HEK293 (cell line): ENCODE results near the gene VTN.

Source experiments
- KLF17 ChIP-seq: fragments of 450-650 bp; formaldehyde crosslinking; IDR thresholded peaks from 2 replicates; pipeline ENCODE4 v1.5.1; 2016; ENCODE audit warnings: missing biosample characterization, missing genetic modification characterization
- PATZ1 ChIP-seq: fragments of 450-650 bp; formaldehyde crosslinking; IDR thresholded peaks from 2 replicates; pipeline ENCODE4 v1.5.1; 2016; ENCODE audit warnings: missing biosample characterization, missing genetic modification characterization
- SETDB1 ChIP-seq: IDR thresholded peaks from one replicate; pipeline ENCODE4 v1.6.1; 2017; ENCODE audit warnings: mild to moderate bottlenecking, low read length, moderate library complexity, mixed read lengths; ENCODE audit not compliant: insufficient read length
- TF ChIP-seq, protein P1 (sequence below): fragments of 450-650 bp; formaldehyde crosslinking; IDR thresholded peaks from 2 replicates; pipeline ENCODE4 v1.5.1; 2016; ENCODE audit warnings: missing biosample characterization, missing genetic modification characterization
- TF ChIP-seq, protein P2 (sequence below): fragments of 450-650 bp; IDR thresholded peaks from 2 replicates; pipeline ENCODE4 v1.5.1; 2018; ENCODE audit warnings: missing biosample characterization, missing genetic modification characterization

GRCh38 chr17:28319598-28319935 lies 50.5 kb downstream of the VTN start:
- TF ChIP-seq KLF17: no peak
- TF ChIP-seq, protein P1, sequence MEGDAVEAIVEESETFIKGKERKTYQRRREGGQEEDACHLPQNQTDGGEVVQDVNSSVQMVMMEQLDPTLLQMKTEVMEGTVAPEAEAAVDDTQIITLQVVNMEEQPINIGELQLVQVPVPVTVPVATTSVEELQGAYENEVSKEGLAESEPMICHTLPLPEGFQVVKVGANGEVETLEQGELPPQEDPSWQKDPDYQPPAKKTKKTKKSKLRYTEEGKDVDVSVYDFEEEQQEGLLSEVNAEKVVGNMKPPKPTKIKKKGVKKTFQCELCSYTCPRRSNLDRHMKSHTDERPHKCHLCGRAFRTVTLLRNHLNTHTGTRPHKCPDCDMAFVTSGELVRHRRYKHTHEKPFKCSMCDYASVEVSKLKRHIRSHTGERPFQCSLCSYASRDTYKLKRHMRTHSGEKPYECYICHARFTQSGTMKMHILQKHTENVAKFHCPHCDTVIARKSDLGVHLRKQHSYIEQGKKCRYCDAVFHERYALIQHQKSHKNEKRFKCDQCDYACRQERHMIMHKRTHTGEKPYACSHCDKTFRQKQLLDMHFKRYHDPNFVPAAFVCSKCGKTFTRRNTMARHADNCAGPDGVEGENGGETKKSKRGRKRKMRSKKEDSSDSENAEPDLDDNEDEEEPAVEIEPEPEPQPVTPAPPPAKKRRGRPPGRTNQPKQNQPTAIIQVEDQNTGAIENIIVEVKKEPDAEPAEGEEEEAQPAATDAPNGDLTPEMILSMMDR (tag by site-specific recombination): no peak
- TF ChIP-seq SETDB1: no peak
- no peak for TF ChIP-seq PATZ1
- TF ChIP-seq, protein P2, sequence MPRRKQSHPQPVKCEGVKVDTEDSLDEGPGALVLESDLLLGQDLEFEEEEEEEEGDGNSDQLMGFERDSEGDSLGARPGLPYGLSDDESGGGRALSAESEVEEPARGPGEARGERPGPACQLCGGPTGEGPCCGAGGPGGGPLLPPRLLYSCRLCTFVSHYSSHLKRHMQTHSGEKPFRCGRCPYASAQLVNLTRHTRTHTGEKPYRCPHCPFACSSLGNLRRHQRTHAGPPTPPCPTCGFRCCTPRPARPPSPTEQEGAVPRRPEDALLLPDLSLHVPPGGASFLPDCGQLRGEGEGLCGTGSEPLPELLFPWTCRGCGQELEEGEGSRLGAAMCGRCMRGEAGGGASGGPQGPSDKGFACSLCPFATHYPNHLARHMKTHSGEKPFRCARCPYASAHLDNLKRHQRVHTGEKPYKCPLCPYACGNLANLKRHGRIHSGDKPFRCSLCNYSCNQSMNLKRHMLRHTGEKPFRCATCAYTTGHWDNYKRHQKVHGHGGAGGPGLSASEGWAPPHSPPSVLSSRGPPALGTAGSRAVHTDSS (tag by site-specific recombination): no peak
